K562 (cell line): ENCODE results near the gene RPS6KA2. TPM values are rescaled to one million over a fixed set of nuclear protein-coding genes. Genes with fewer than 3 reads are reported as not detected.

ENCODE experiments used
- ATAC-seq: fragments of 200-7000 bp; cut with Tn5 transposase; 3 replicates; pipeline ENCODE4 v1.9.1; 2020; ENCODE audit warnings: moderate library complexity
- BruUV-seq: library from RNA; stranded (reverse); fragments of 400-500 nt; replicated peaks from 2 replicates; lab custom pipeline; 2021; lab: Mats Ljungman, UMichigan
- CTCF ChIA-PET: fragments of 300-600 bp; formaldehyde crosslinking; extraction: SDS; loops from one replicate; lab custom pipeline; 2021; ENCODE audit warnings: low intra/inter-chr PET ratio; lab: Yijun Ruan, JAX
- POLR2A ChIA-PET: fragments of 300-600, 350-650 bp; sonication (Branson Sonifier 250); formaldehyde crosslinking; extraction: SDS; loops from one replicate; lab custom pipeline; 2021; ENCODE audit warnings: antibody characterized with exemption, inconsistent platforms; lab: Yijun Ruan, JAX
- DNase-seq, 4 experiments: peaks; one replicate each; pipeline versions ENCODE4 v3.0.0 to v3.0.0-alpha.2; 2011 to 2018; ENCODE audit warnings: low spot score in 3 of 4, mixed read lengths in 3 of 4; ENCODE audit errors: extremely low read depth in 1 of 4
- FAIRE-seq: peaks from 2 replicates; lab custom pipeline; 2011; peaks lifted over from hg19 to GRCh38; lab: Jason Lieb, UNC
- H2AFZ ChIP-seq: 2 replicates; pipeline ENCODE4 v1.6.0; 2011; ENCODE audit warnings: low read depth, low read length, control low read depth, inconsistent platforms
- H3K27ac ChIP-seq: fragments of 200-600 bp; 3 replicates; pipeline ENCODE4 v1.8.0; 2011; ENCODE audit warnings: low read depth, mild to moderate bottlenecking, control low read depth, inconsistent platforms, low read length, moderate library complexity, mixed read lengths; ENCODE audit errors: extremely low read depth
- H3K27me3 ChIP-seq, 2 experiments: fragments of 300-600 bp in 1 of 2; 2 replicates in 1 of 2; 3 replicates in 1 of 2; pipeline versions ENCODE4 v1.6.0 to v1.8.0; 2011; ENCODE audit warnings: inconsistent platforms in 2 of 2, low read length in 2 of 2, mild to moderate bottlenecking in 1 of 2, mixed read lengths in 1 of 2, moderate library complexity in 1 of 2; ENCODE audit not compliant: control insufficient read depth in 2 of 2, insufficient read depth in 2 of 2
- H3K36me3 ChIP-seq: fragments of 300-600 bp; 3 replicates; pipeline ENCODE4 v1.8.0; 2011; ENCODE audit warnings: mild to moderate bottlenecking, low read length, inconsistent platforms; ENCODE audit not compliant: control insufficient read depth, insufficient read depth
- H3K4me1 ChIP-seq, 2 experiments: fragments of 200-600 bp in 1 of 2; replicated peaks in 1 of 2; 2 replicates in 1 of 2; 3 replicates in 1 of 2; pipeline versions ENCODE4 v1.5.1 to v1.8.0; 2011; ENCODE audit warnings: inconsistent platforms in 2 of 2, low read length in 2 of 2, mild to moderate bottlenecking in 1 of 2, mixed read lengths in 1 of 2, moderate library complexity in 1 of 2; ENCODE audit not compliant: control insufficient read depth in 2 of 2, insufficient read depth in 2 of 2
- H3K4me2 ChIP-seq: 2 replicates; pipeline ENCODE4 v1.6.1; 2011; ENCODE audit warnings: low read length, control low read depth, inconsistent platforms, mixed read lengths; ENCODE audit not compliant: insufficient read depth
- H3K4me3 ChIP-seq: fragments of 200-600 bp; sonication (generic), shearing (Covaris generic); 2 replicates; pipeline ENCODE4 v1.5.1; 2016; ENCODE audit warnings: control low read depth, inconsistent platforms
- H3K79me2 ChIP-seq: fragments of 200-600 bp; 3 replicates; pipeline ENCODE4 v1.8.0; 2011; ENCODE audit warnings: low read length, inconsistent platforms; ENCODE audit not compliant: control insufficient read depth, insufficient read depth
- H3K9ac ChIP-seq, 2 experiments: 2 replicates each; pipeline versions ENCODE4 v1.6.0 to v1.6.1; 2011; ENCODE audit warnings: low read depth in 2 of 2, low read length in 2 of 2, control low read depth in 1 of 2, inconsistent platforms in 1 of 2, mild to moderate bottlenecking in 1 of 2, mixed read lengths in 1 of 2; ENCODE audit not compliant: insufficient read depth in 1 of 2
- H3K9me1 ChIP-seq: one replicate; pipeline ENCODE4 v1.6.0; 2011; ENCODE audit warnings: inconsistent platforms, mild to moderate bottlenecking, low read length, moderate library complexity; ENCODE audit not compliant: control insufficient read depth, insufficient read depth
- H3K9me3 ChIP-seq: replicated peaks from 2 replicates; pipeline ENCODE4 v1.5.1; 2011; ENCODE audit warnings: low read depth, low read length, inconsistent platforms; ENCODE audit not compliant: control insufficient read depth, insufficient read depth
- H4K20me1 ChIP-seq: replicated peaks from 2 replicates; pipeline ENCODE4 v1.6.1; 2011; ENCODE audit warnings: low read length, inconsistent platforms, mixed read lengths; ENCODE audit not compliant: control insufficient read depth, insufficient read depth
- ARID3A ChIP-seq: IDR thresholded peaks from 2 replicates; pipeline ENCODE4 v1.6.1; 2012; ENCODE audit warnings: low read depth, low read length, improper control_type of control experiment, borderline replicate concordance
- ASH1L ChIP-seq: fragments of 450-650 bp; IDR thresholded peaks from 2 replicates; pipeline ENCODE4 v1.6.1; 2018; ENCODE audit warnings: borderline replicate concordance, mild to moderate bottlenecking, low read depth; ENCODE audit not compliant: partially characterized antibody
- CREM ChIP-seq: IDR thresholded peaks from 2 replicates; pipeline ENCODE4 v1.6.1; 2014; ENCODE audit warnings: antibody characterized with exemption, low read depth
- HNRNPL ChIP-seq: fragments of 200-400 bp; formaldehyde crosslinking; IDR thresholded peaks from 2 replicates; pipeline ENCODE4 v1.6.1; 2017; ENCODE audit warnings: low read depth, mild to moderate bottlenecking, low read length
- MTA3 ChIP-seq: fragments of 450-650 bp; formaldehyde crosslinking; IDR thresholded peaks from 2 replicates; pipeline ENCODE4 v1.6.1; 2017; ENCODE audit warnings: mild to moderate bottlenecking, borderline replicate concordance
- NCOA2 ChIP-seq, 2 experiments: fragments of 450-650 bp; IDR thresholded peaks; 2 replicates each; pipeline ENCODE4 v1.6.1; 2018; ENCODE audit warnings: mild to moderate bottlenecking in 2 of 2, moderate library complexity in 1 of 2; ENCODE audit not compliant: partially characterized antibody in 2 of 2
- NFE2 ChIP-seq: IDR thresholded peaks from 2 replicates; pipeline ENCODE4 v1.6.1; 2014; ENCODE audit warnings: antibody characterized with exemption, low read depth
- SRSF1 ChIP-seq: fragments of 200-400 bp; formaldehyde crosslinking; IDR thresholded peaks from 2 replicates; pipeline ENCODE4 v1.6.1; 2017; ENCODE audit warnings: mild to moderate bottlenecking, low read depth, low read length, moderate library complexity
- ZBTB40 ChIP-seq, 2 experiments: fragments of 450-650 bp in 1 of 2; sonication (generic) in 1 of 2; formaldehyde crosslinking in 1 of 2; IDR thresholded peaks; 2 replicates each; pipeline versions ENCODE4 v1.7.1 to v1.9.0; 2016 to 2022; ENCODE audit warnings: inconsistent platforms in 1 of 2, mild to moderate bottlenecking in 1 of 2, missing genetic modification reagents in 1 of 2
- ZKSCAN1 ChIP-seq: fragments of 150-350 bp; IDR thresholded peaks from 2 replicates; pipeline ENCODE4 v1.6.1; 2016; ENCODE audit warnings: low read depth, low read length
- ZNF224 ChIP-seq: sonication (generic); formaldehyde crosslinking; IDR thresholded peaks from 2 replicates; pipeline ENCODE4 v1.8.0; 2022; ENCODE audit warnings: mild to moderate bottlenecking, missing genetic modification reagents
- ZNF583 ChIP-seq: fragments of 250-450 bp; sonication (Bioruptor Pico); IDR thresholded peaks from 2 replicates; pipeline ENCODE4 v1.4.0; 2020
- ZNF707 ChIP-seq: fragments of 250-450 bp; sonication (Bioruptor Pico); conservative IDR thresholded peaks from 2 replicates; pipeline ENCODE4 v1.8.0; 2022; ENCODE audit warnings: inconsistent platforms, mild to moderate bottlenecking, moderate library complexity
- WGBS: fragments of 100-300 bp; shearing (Covaris generic); methylation state at CpG from one replicate; pipeline ENCODE4 v1.1.6; 2016; ENCODE audit warnings: low coverage, mixed read lengths; ENCODE audit not compliant: insufficient coverage; ENCODE audit errors: missing lambda C conversion rate; 5-methylcytosine and 5-hydroxymethylcytosine counted together
- in situ Hi-C: fragments of 300-500 bp; cut with MboI; formaldehyde crosslinking; loops from 4 replicates; pipeline ENCODE4 v1.15.0; 2018; ENCODE audit warnings: inconsistent platforms, mixed read lengths
- intact Hi-C: fragments of 100-400 bp; cut with micrococcal nuclease; formaldehyde crosslinking; loops from 2 replicates; pipeline ENCODE4 v1.14.2; 2022
- polyA plus RNA-seq, 8 experiments: library from polyadenylated mRNA; depleted of rRNA in 4 of 8; stranded (reverse) in 5 of 8; unstranded in 3 of 8; fragments of >200 nt; fragmentation: Nextera tagmentation in 2 of 8; fragmentation: Illumina TruSeq in 1 of 8; extraction: Ambion mirVana in 2 of 8; extraction: Trizol in 1 of 8; gene quantifications; 2 replicates each; pipeline versions ENCODE4 v1.2.1 to v1.2.3, GENCODE V29; 2011 to 2014; ENCODE audit warnings: inconsistent platforms in 1 of 8, missing spikeins in 1 of 8
- total RNA-seq, 7 experiments: library from RNA; depleted of rRNA in 6 of 7; stranded (reverse); fragments of >200 nt in 6 of 7; fragmentation: Illumina TruSeq in 2 of 7; extraction: Trizol in 2 of 7; gene quantifications; 2 replicates each; pipeline versions ENCODE4 v1.2.1 to v1.2.3, GENCODE V29; 2011 to 2021; ENCODE audit warnings: low replicate concordance in 1 of 7

The RPS6KA2 gene
- total and polyA plus RNA-seq, 9 of the 15 experiments (the other 6 are each of a cell fraction or from before 2014, with no cell fraction given) = 0.29 to 1.00 (median 0.53) TPM

GRCh38 chr6:166415306-166415705 is 211.7 kb downstream of the RPS6KA2 start:
- FAIRE-seq = no peak
- H3K4me2 ChIP-seq = no peak overlapping the region
- intact Hi-C loops (no loop called here), in situ Hi-C loops (no loop called here)
- H3K9ac ChIP-seq = no peak overlapping the region
- DNase-seq = no peak
- no peak overlapping the region for H3K27ac ChIP-seq
- peaks cover 0 to 11% of the 10 kb centered on the region in 2 experiments; a peak in 1 of 5 replicates for H3K4me1 ChIP-seq
- H4K20me1 ChIP-seq = 0 out of 2 replicates have a peak, but pooled peaks cover 4% of the 10 kb centered on the region
- no TSS peak for BruUV-seq
- H3K9me3 ChIP-seq = no peaks in the 10 kb centered on the region
- WGBS = 0% methylated on average over 5 of the region's 5 CpGs
- no peaks in the 10 kb centered on the region for H3K36me3 ChIP-seq
- no peak for ATAC-seq
- peaks cover 47 to 73% of the 10 kb centered on the region in 2 experiments for H3K27me3 ChIP-seq
- H3K79me2 ChIP-seq = no peaks in the 10 kb centered on the region
- no peak overlapping the region for H3K4me3 ChIP-seq
- H3K9me1 ChIP-seq = no peaks in the 10 kb centered on the region
- CTCF ChIA-PET = no interaction called here
- POLR2A ChIA-PET = interaction anchor here (0.7 kb wide), 1 partner anchor 71 kb away, joined by 3 read pairs; no protein-coding TSS in a partner anchor
- H2AFZ ChIP-seq = no peak overlapping the region
- TF ChIP-seq NFE2 = no peak
- TF ChIP-seq MTA3 = no peak
- no peak for TF ChIP-seq ZNF583
- TF ChIP-seq ZBTB40 (IDR thresholded peaks at IDR 0.05) = no peak
- no peak for TF ChIP-seq ZBTB40 (CRISPR knock-in tag; IDR thresholded peaks at IDR 0.05)
- TF ChIP-seq ZKSCAN1 = no peak
- TF ChIP-seq ZNF224 (CRISPR knock-in tag) = no peak
- TF ChIP-seq SRSF1 = no peak
- no peak for TF ChIP-seq ZNF707 (CRISPR knock-in tag)
- no peak for TF ChIP-seq ASH1L
- TF ChIP-seq HNRNPL = no peak
- TF ChIP-seq CREM = no peak
- no peak for TF ChIP-seq ARID3A
- no peak for TF ChIP-seq NCOA2 (IDR thresholded peaks at IDR 0.05; ENCODE audit: partially characterized antibody in 2 of 2)
